Measurements from ENCODE around the gene LBR.

GRCh38 chr1:225428881-225429455 lies 1.1 kb upstream of the LBR start:
- TF ChIP-seq CTCF (IDR thresholded peaks at IDR 0.05) (no peak), POLR2A (IDR thresholded peaks at IDR 0.05) (no peak)

Measured in heart left ventricle (tissue), 13 donors.